ENCODE data around the gene COQ8A.

GRCh38 chr1:226891846-226892523 is 48.1 kb upstream of the COQ8A start:
- TF ChIP-seq CTCF (IDR thresholded peaks at IDR 0.05; ENCODE audit: insufficient read depth, low read length), result no peak
- TF ChIP-seq POLR2AphosphoS5 (IDR thresholded peaks at IDR 0.05; ENCODE audit: low read depth), result no peak
- no peak for TF ChIP-seq GABPA (IDR thresholded peaks at IDR 0.05; ENCODE audit: low read depth)
- no peak for TF ChIP-seq SPI1 (IDR thresholded peaks at IDR 0.05; ENCODE audit: borderline replicate concordance, low read depth)
